AG04449 (cell line): ENCODE data around the gene NOC2L.

ENCODE experiments used
- CTCF ChIA-PET: fragments of 350-600 bp; formaldehyde crosslinking; extraction: SDS; loops from one replicate; lab custom pipeline; 2021; ENCODE audit warnings: antibody characterized with exemption; lab: Yijun Ruan, JAX
- POLR2A ChIA-PET: fragments of 400-600, 350-600 bp; formaldehyde crosslinking; extraction: SDS; loops from one replicate; lab custom pipeline; 2020; ENCODE audit warnings: antibody characterized with exemption, inconsistent platforms; lab: Yijun Ruan, JAX
- DNase-seq: peaks from one replicate; pipeline ENCODE4 v3.0.0-alpha.2; 2010; ENCODE audit warnings: low read depth, low spot score
- H3K4me3 ChIP-seq: 2 replicates; pipeline ENCODE4 v1.5.1; 2011; ENCODE audit warnings: low read depth, mild to moderate bottlenecking, control low read depth, low read length
- CTCF ChIP-seq: IDR thresholded peaks from one replicate; pipeline ENCODE4 v1.5.1; 2011; ENCODE audit warnings: mild to moderate bottlenecking, moderate library complexity, low read length, control low read depth, inconsistent platforms; ENCODE audit not compliant: insufficient read depth; ENCODE audit errors: missing control alignments

Gene NOC2L

GRCh38 chr1:904310-904950, 54.6 kb downstream of the NOC2L start:
- H3K4me3 ChIP-seq = peak overlapping the region; percentile 57
- ChIA-PET POLR2A (interaction anchor here (1.1 kb wide), 1 partner anchor 15 kb away, joined by 3 read pairs; no protein-coding TSS in a partner anchor), CTCF (interaction anchor here (0.6 to 5.4 kb wide), 30 partner anchors 8 to 120 kb away, joined by 3 to 67 read pairs (median 8); partner anchors contain the start of genes ISG15, KLHL17, NOC2L and PERM1)
- no peak for DNase-seq
- TF ChIP-seq CTCF = peak; percentile 84

- POLR2A ChIA-PET = no interaction called here
- no peak for DNase-seq
- CTCF ChIA-PET = interaction anchor here (1.1 to 5.4 kb wide), 10 partner anchors 9 to 79 kb away, joined by 5 to 67 read pairs (median 17); partner anchors contain the start of gene PERM1
- no peak for TF ChIP-seq CTCF
- peak overlapping the region; percentile 57 for H3K4me3 ChIP-seq
Measured at GRCh38 chr1:903721-904271, 55.3 kb downstream of the NOC2L start.

GRCh38 chr1:903305-903704, 55.8 kb downstream of the NOC2L start:
- ChIA-PET POLR2A (no interaction called here), CTCF (interaction anchor here (1.1 to 5.4 kb wide), 7 partner anchors 9 to 80 kb away, joined by 5 to 67 read pairs (median 23); partner anchors contain the start of gene PERM1)
- no peak for DNase-seq
- H3K4me3 ChIP-seq = no peak overlapping the region
- TF ChIP-seq CTCF = no peak

- ChIA-PET CTCF (interaction anchor here (1.1 to 5.4 kb wide), 4 partner anchors 10 to 50 kb away, joined by 5 to 67 read pairs (median 8); no protein-coding TSS in a partner anchor), POLR2A (no interaction called here)
- no peak for DNase-seq
- H3K4me3 ChIP-seq = no peak overlapping the region
- TF ChIP-seq CTCF = no peak
Measured at GRCh38 chr1:902802-903201, 56.3 kb downstream of the NOC2L start.

- POLR2A ChIA-PET = no interaction called here
- H3K4me3 ChIP-seq = no peak overlapping the region
- CTCF ChIA-PET = no interaction called here
- no peak for DNase-seq
- no peak for TF ChIP-seq CTCF
Measured at GRCh38 chr1:901108-901859, 57.8 kb downstream of the NOC2L start.
